HG03196 (cell line): ENCODE measurements around the gene FAM171A1.
"Not testable (repeated sequence)": the region's sequence is repeated elsewhere in the genome, so short reads cannot be mapped to it uniquely, and the experiment has no call there.

ENCODE experiments used
- ATAC-seq: cut with Tn5 transposase; IDR thresholded peaks from one replicate; pipeline ENCODE4 v1.9.1; 2021; ENCODE audit not compliant: unreplicated experiment

FAM171A1 gene

GRCh38 chr10:15213461-15213861 is 157.6 kb downstream of the FAM171A1 start:
- ATAC-seq = no peak

GRCh38 chr10:15211464-15211979 is 159.6 kb downstream of the FAM171A1 start:
- no peak for ATAC-seq

- ATAC-seq = no peak
Observed at GRCh38 chr10:15210521-15210920, 160.6 kb downstream of the FAM171A1 start.

GRCh38 chr10:15209827-15210509 is 161.1 kb downstream of the FAM171A1 start:
- ATAC-seq = peak; percentile 70

- ATAC-seq = no peak
Observed at GRCh38 chr10:15208221-15208620, 162.9 kb downstream of the FAM171A1 start.

GRCh38 chr10:15207410-15207809 is 163.7 kb downstream of the FAM171A1 start:
- not testable (repeated sequence) for ATAC-seq

GRCh38 chr10:15202639-15203038 is 168.4 kb downstream of the FAM171A1 start:
- ATAC-seq = no peak

- ATAC-seq = not testable (repeated sequence)
Observed at GRCh38 chr10:15202301-15202621, 168.8 kb downstream of the FAM171A1 start.

GRCh38 chr10:15201589-15202300 is 169.3 kb downstream of the FAM171A1 start:
- no peak for ATAC-seq

GRCh38 chr10:15200626-15201025 is 170.5 kb downstream of the FAM171A1 start:
- no peak for ATAC-seq

- no peak for ATAC-seq
Observed at GRCh38 chr10:15197911-15198310, 173.2 kb downstream of the FAM171A1 start.

- ATAC-seq = no peak
Observed at GRCh38 chr10:15197276-15197675, 173.8 kb downstream of the FAM171A1 start.

GRCh38 chr10:15196021-15196834 is 174.9 kb downstream of the FAM171A1 start:
- no peak for ATAC-seq

- ATAC-seq = no peak
Observed at GRCh38 chr10:15189133-15189885, 181.8 kb downstream of the FAM171A1 start.

- ATAC-seq = no peak
Observed at GRCh38 chr10:15188603-15189002, 182.5 kb downstream of the FAM171A1 start.

- ATAC-seq = no peak
Observed at GRCh38 chr10:15183689-15184481, 187.2 kb downstream of the FAM171A1 start.

- no peak for ATAC-seq
Observed at GRCh38 chr10:15182540-15183207, 188.4 kb downstream of the FAM171A1 start.

- ATAC-seq = no peak
Observed at GRCh38 chr10:15181576-15182156, 189.4 kb downstream of the FAM171A1 start.

- no peak for ATAC-seq
Observed at GRCh38 chr10:15180736-15181135, 190.4 kb downstream of the FAM171A1 start.
